HCT116 (cell line): ENCODE measurements around the gene QSOX1. TPM values are rescaled to one million over a fixed set of nuclear protein-coding genes. Genes with fewer than 3 reads are reported as not detected.

Experiments used
- ATAC-seq: fragments of 200-7000 bp; cut with Tn5 transposase; 2 replicates; pipeline ENCODE4 v1.9.1; 2020; ENCODE audit warnings: mild to moderate bottlenecking, moderate library complexity
- BruUV-seq: library from RNA; stranded (reverse); fragments of 400-500 nt; replicated peaks from 2 replicates; lab custom pipeline; 2021; lab: Mats Ljungman, UMichigan
- CTCF ChIA-PET: fragments of 300-600 bp; sonication (Branson Sonifier 250); formaldehyde crosslinking; loops from one replicate; lab custom pipeline; 2021; ENCODE audit warnings: antibody characterized with exemption; lab: Charles Lee
- POLR2A ChIA-PET: fragments of 300-600, 350-600 bp; sonication (Branson Sonifier 250); formaldehyde crosslinking; loops from one replicate; lab custom pipeline; 2021; ENCODE audit warnings: antibody characterized with exemption; lab: Charles Lee
- RAD21 ChIA-PET, 2 experiments: fragments of 300-600 bp; sonication (Branson Sonifier 250); formaldehyde crosslinking; loops; one replicate each; lab custom pipeline; 2023; ENCODE audit warnings: low total read pairs in 2 of 2; ENCODE audit not compliant: uncharacterized antibody in 2 of 2, unreplicated experiment in 2 of 2, low non-redundant PET in 1 of 2; lab: Charles Lee
- DNase-seq: peaks from one replicate; pipeline ENCODE4 v3.0.0-alpha.2; 2010; ENCODE audit warnings: low read depth, low spot score
- H2AFZ ChIP-seq: fragments of 200-600 bp; shearing (Covaris generic), sonication (generic); 2 replicates; pipeline ENCODE4 v1.6.1; 2017; ENCODE audit warnings: low read depth, mixed run types, mixed read lengths, antibody characterized with exemption, low read length; ENCODE audit not compliant: poor library complexity, severe bottlenecking
- H3K27ac ChIP-seq: 2 replicates; pipeline ENCODE4 v1.5.1; 2012; ENCODE audit warnings: low read depth, low read length
- H3K27me3 ChIP-seq: fragments of 200-600 bp; sonication (generic); 2 replicates; pipeline ENCODE4 v1.6.1; 2016; ENCODE audit warnings: mixed run types, low read length, mixed read lengths; ENCODE audit not compliant: insufficient read depth
- H3K36me3 ChIP-seq, 2 experiments: fragments of 200-500 bp in 1 of 2; fragments of 200-600 bp in 1 of 2; sonication (Bioruptor generic) in 1 of 2; sonication (generic) in 1 of 2; 2 replicates each; pipeline versions ENCODE4 v1.5.1 to v1.6.1; 2014 to 2016; ENCODE audit warnings: low read length in 2 of 2, inconsistent platforms in 1 of 2, mixed read lengths in 1 of 2, mixed run types in 1 of 2; ENCODE audit not compliant: insufficient read depth in 2 of 2, control insufficient read depth in 1 of 2
- H3K4me1 ChIP-seq, 2 experiments: fragments of 200-600 bp in 1 of 2; sonication (generic) in 1 of 2; 2 replicates each; pipeline versions ENCODE4 v1.5.1 to v1.6.1; 2012 to 2017; ENCODE audit warnings: low read length in 2 of 2, inconsistent platforms in 1 of 2, mild to moderate bottlenecking in 1 of 2, mixed read lengths in 1 of 2, mixed run types in 1 of 2, moderate library complexity in 1 of 2; ENCODE audit not compliant: insufficient read depth in 2 of 2, control insufficient read depth in 1 of 2
- H3K4me2 ChIP-seq: fragments of 200-600 bp; sonication (generic); 2 replicates; pipeline ENCODE4 v1.6.1; 2017; ENCODE audit warnings: mixed run types, low read length, mixed read lengths
- H3K4me3 ChIP-seq, 2 experiments: fragments of 200-600 bp in 1 of 2; sonication (generic) in 1 of 2; replicated peaks in 1 of 2; 2 replicates each; pipeline ENCODE4 v1.5.1; 2011 to 2016; ENCODE audit warnings: low read length in 2 of 2, control low read depth in 1 of 2, low read depth in 1 of 2, mild to moderate bottlenecking in 1 of 2, mixed read lengths in 1 of 2, mixed run types in 1 of 2
- H3K79me2 ChIP-seq: fragments of 200-600 bp; sonication (generic); 2 replicates; pipeline ENCODE4 v1.6.1; 2017; ENCODE audit warnings: mild to moderate bottlenecking, mixed run types, low read length, moderate library complexity, mixed read lengths; ENCODE audit not compliant: insufficient read depth
- H3K9ac ChIP-seq: fragments of 200-600 bp; sonication (generic); 2 replicates; pipeline ENCODE4 v1.6.1; 2016; ENCODE audit warnings: low read length, mixed read lengths
- H3K9me2 ChIP-seq: fragments of 200-600 bp; sonication (generic), shearing (Covaris generic); 2 replicates; pipeline ENCODE4 v1.6.1; 2017; ENCODE audit warnings: mixed run types, mild to moderate bottlenecking, moderate library complexity; ENCODE audit not compliant: insufficient read depth
- H3K9me3 ChIP-seq, 2 experiments: fragments of 200-500 bp in 1 of 2; fragments of 200-600 bp in 1 of 2; sonication (Bioruptor generic) in 1 of 2; sonication (generic) in 1 of 2; 2 replicates each; pipeline ENCODE4 v1.6.1; 2014 to 2017; ENCODE audit warnings: low read length in 2 of 2, mixed read lengths in 2 of 2, inconsistent platforms in 1 of 2, low read depth in 1 of 2, mild to moderate bottlenecking in 1 of 2, mixed run types in 1 of 2, moderate library complexity in 1 of 2; ENCODE audit not compliant: control insufficient read depth in 1 of 2, insufficient read depth in 1 of 2
- H4K20me1 ChIP-seq: fragments of 200-600 bp; sonication (generic), shearing (Covaris generic); 2 replicates; pipeline ENCODE4 v1.6.1; 2017; ENCODE audit warnings: mixed run types, mild to moderate bottlenecking, moderate library complexity; ENCODE audit not compliant: insufficient read depth
- CEBPB ChIP-seq: IDR thresholded peaks from 2 replicates; pipeline ENCODE4 v1.6.1; 2012; ENCODE audit warnings: low read depth
- POLR2A ChIP-seq: IDR thresholded peaks from 2 replicates; pipeline ENCODE4 v1.7.0; 2011; ENCODE audit warnings: borderline replicate concordance; ENCODE audit not compliant: insufficient read depth, insufficient read length; ENCODE audit errors: extremely low read depth
- POLR2AphosphoS5 ChIP-seq: IDR thresholded peaks from 2 replicates; pipeline ENCODE4 v1.6.1; 2011; ENCODE audit warnings: mild to moderate bottlenecking, low read depth, low read length, moderate library complexity
- ZNF274 ChIP-seq: fragments of 200-500 bp; sonication (Bioruptor generic); IDR thresholded peaks from 2 replicates; pipeline ENCODE4 v1.6.1; 2014; ENCODE audit warnings: mild to moderate bottlenecking, low read depth, low read length, inconsistent platforms
- intact Hi-C: fragments of 100-400 bp; cut with micrococcal nuclease; formaldehyde crosslinking; loops from 2 replicates; pipeline ENCODE4 v1.10.0; 2022
- total RNA-seq: library from RNA; stranded (reverse); gene quantifications from one replicate; pipeline ENCODE4 v1.2.1, GENCODE V29; 2021; ENCODE audit not compliant: unreplicated experiment
- TF ChIP-seq, protein P1 (sequence below): IDR thresholded peaks from 2 replicates; pipeline ENCODE4 v1.6.1; 2012
- TF ChIP-seq, protein P2 (sequence below): IDR thresholded peaks from 2 replicates; pipeline ENCODE4 v1.6.1; 2012
- TF ChIP-seq, protein P3 (sequence below), 3 experiments: fragments of 200-600 bp in 1 of 3; sonication (generic) in 1 of 3; IDR thresholded peaks in 2 of 3; conservative IDR thresholded peaks in 1 of 3; 2 replicates each; pipeline ENCODE4 v1.5.1; 2012 to 2017; ENCODE audit warnings: low read depth in 2 of 3, low read length in 2 of 3, antibody characterized with exemption in 1 of 3, borderline replicate concordance in 1 of 3, control low read depth in 1 of 3, mild to moderate bottlenecking in 1 of 3, mixed read lengths in 1 of 3, mixed run types in 1 of 3, moderate library complexity in 1 of 3; ENCODE audit not compliant: insufficient read depth in 1 of 3

Gene QSOX1
- total RNA-seq, 1 experiment from 2014 or later: 89.2 TPM

DNA sequence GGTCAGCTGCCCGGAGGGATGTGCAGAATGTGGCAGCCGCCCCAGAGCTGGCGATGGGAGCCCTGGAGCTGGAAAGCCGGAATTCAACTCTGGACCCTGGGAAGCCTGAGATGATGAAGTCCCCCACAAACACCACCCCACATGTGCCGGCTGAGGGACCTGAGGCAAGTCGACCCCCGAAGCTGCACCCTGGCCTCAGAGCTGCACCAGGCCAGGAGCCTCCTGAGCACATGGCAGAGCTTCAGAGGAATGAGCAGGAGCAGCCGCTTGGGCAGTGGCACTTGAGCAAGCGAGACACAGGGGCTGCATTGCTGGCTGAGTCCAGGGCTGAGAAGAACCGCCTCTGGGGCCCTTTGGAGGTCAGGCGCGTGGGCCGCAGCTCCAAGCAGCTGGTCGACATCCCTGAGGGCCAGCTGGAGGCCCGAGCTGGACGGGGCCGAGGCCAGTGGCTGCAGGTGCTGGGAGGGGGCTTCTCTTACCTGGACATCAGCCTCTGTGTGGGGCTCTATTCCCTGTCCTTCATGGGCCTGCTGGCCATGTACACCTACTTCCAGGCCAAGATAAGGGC lies 41.9 kb downstream of the QSOX1 start:
- H3K27me3 ChIP-seq: no peaks in the 10 kb centered on the region
- intact Hi-C loops: no loop called here
- no peak overlapping the region for H3K9ac ChIP-seq
- no peak overlapping the region for H3K27ac ChIP-seq
- H3K79me2 ChIP-seq: no peaks in the 10 kb centered on the region
- DNase-seq (no peak), ATAC-seq (no peak)
- no TSS peak for BruUV-seq
- RAD21 ChIA-PET: no interaction called here
- POLR2A ChIA-PET: no interaction called here
- CTCF ChIA-PET: no interaction called here
- no peaks in the 10 kb centered on the region for H3K9me3 ChIP-seq
- no peak overlapping the region for H3K4me2 ChIP-seq
- no peaks in the 10 kb centered on the region for H3K9me2 ChIP-seq
- H3K36me3 ChIP-seq: no peaks in the 10 kb centered on the region
- H4K20me1 ChIP-seq: no peaks in the 10 kb centered on the region
- H3K4me1 ChIP-seq: no peaks in the 10 kb centered on the region
- TF ChIP-seq, protein P1, sequence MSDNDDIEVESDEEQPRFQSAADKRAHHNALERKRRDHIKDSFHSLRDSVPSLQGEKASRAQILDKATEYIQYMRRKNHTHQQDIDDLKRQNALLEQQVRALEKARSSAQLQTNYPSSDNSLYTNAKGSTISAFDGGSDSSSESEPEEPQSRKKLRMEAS: no peak
- no peak for TF ChIP-seq ZNF274
- TF ChIP-seq, protein P2, sequence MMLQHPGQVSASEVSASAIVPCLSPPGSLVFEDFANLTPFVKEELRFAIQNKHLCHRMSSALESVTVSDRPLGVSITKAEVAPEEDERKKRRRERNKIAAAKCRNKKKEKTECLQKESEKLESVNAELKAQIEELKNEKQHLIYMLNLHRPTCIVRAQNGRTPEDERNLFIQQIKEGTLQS: no peak
- no peak overlapping the region for H3K4me3 ChIP-seq
- H2AFZ ChIP-seq: no peak overlapping the region

DNA sequence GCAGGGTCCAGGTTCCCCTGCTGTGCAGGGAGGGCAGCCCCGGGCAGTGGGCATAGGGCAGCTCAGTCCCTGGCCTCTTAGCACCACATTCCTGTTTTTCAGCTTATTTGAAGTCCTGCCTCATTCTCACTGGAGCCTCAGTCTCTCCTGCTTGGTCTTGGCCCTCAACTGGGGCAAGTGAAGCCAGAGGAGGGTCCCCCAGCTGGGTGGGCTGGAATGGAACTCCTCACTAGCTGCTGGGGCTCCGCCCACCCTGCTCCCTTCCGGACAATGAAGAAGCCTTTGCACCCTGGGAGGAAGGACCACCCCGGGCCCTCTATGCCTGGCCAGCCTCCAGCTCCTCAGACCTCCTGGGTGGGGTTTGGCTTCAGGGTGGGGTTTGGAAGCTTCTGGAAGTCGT lies 42.6 kb downstream of the QSOX1 start:
- Histone ChIP-seq H3K9me2 (no peaks in the 10 kb centered on the region), H3K4me2 (no peak overlapping the region), H3K4me3 (no peak overlapping the region), H3K4me1 (no peaks in the 10 kb centered on the region)
- intact Hi-C loops: no loop called here
- ChIA-PET RAD21 (no interaction called here), CTCF (no interaction called here)
- TF ChIP-seq, protein P1: no peak
- TF ChIP-seq POLR2AphosphoS5: no peak
- TF ChIP-seq, protein P2: no peak
- TF ChIP-seq POLR2A: no peak
- TF ChIP-seq, protein P3, sequence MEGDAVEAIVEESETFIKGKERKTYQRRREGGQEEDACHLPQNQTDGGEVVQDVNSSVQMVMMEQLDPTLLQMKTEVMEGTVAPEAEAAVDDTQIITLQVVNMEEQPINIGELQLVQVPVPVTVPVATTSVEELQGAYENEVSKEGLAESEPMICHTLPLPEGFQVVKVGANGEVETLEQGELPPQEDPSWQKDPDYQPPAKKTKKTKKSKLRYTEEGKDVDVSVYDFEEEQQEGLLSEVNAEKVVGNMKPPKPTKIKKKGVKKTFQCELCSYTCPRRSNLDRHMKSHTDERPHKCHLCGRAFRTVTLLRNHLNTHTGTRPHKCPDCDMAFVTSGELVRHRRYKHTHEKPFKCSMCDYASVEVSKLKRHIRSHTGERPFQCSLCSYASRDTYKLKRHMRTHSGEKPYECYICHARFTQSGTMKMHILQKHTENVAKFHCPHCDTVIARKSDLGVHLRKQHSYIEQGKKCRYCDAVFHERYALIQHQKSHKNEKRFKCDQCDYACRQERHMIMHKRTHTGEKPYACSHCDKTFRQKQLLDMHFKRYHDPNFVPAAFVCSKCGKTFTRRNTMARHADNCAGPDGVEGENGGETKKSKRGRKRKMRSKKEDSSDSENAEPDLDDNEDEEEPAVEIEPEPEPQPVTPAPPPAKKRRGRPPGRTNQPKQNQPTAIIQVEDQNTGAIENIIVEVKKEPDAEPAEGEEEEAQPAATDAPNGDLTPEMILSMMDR (IDR thresholded peaks at IDR 0.05 in 2 of 3, conservative IDR thresholded peaks at IDR 0.05 in 1 of 3; ENCODE audit: borderline replicate concordance in 1 of 3, insufficient read depth in 1 of 3, low read depth in 2 of 3, low read length in 2 of 3): no peak
- TF ChIP-seq CEBPB: no peak
- TF ChIP-seq, all 23 proteins: peak for 0
- DNase-seq: no peak
- Histone ChIP-seq H3K79me2 (no peaks in the 10 kb centered on the region), H3K36me3 (no peaks in the 10 kb centered on the region), H3K9ac (no peak overlapping the region), H3K27me3 (no peaks in the 10 kb centered on the region), H2AFZ (no peak overlapping the region), H3K9me3 (no peaks in the 10 kb centered on the region), H3K27ac (no peak overlapping the region), H4K20me1 (no peaks in the 10 kb centered on the region)
- no TSS peak for BruUV-seq
- POLR2A ChIA-PET: no interaction called here
- no peak for ATAC-seq
